NCI-H345 (cell line): ENCODE measurements around the gene IVNS1ABP.
"Not testable (repeated sequence)": the region's sequence is repeated elsewhere in the genome, so short reads cannot be mapped to it uniquely, and the experiment has no call there.

Experiments used
- DNase-seq: peaks from one replicate; lab custom pipeline; 2025; lab: John Stamatoyannopoulos, UW

The IVNS1ABP gene

DNA sequence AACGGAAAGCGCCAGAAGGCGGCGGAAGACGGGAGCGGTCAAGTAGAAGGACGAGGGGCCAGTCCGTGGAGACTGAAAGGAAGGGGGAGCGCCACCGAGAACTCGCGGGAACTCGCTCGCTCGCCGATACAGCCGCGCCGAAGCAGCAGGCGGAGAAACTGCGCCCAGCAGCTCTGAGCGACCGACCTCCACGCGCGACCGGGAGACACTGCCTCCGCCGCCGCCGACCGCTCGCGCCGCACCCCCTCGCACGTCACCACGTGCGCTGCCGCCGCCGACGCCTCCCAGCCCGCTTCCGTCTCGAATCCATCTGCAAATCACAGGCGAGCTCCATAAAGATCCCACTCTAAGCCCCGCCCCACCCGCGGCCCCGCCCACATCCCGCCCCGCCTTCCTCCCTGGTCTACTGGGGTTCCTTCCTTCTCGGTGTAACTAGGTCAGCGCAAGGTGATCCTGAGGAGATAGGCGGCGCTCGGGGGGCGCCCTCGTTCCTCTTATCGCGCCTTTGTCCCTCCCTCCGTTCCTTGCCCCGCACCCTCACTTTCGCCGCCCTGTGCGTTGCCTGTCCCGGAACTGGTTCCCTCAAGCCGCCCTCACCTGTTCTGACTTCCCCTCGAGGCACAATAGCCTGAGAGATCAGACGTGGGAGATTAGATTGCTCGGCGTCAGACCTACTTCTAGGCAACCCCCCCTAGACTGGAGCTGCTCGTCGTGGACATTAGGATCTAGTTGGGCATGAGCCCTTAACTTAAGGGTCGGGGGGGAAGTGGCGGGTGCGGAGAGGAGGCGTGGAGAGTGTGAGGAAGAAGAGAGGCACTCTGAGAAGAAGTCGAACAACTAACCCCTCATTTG, at the start of gene IVNS1ABP:
Gene IVNS1ABP, minus strand, starts transcription at position 210 of the 852 bp plus-strand sequence. CDS start 7,750 bp downstream, outside the sequence.
- peak; percentile 95 for DNase-seq

GRCh38 chr1:185365951-185366350, 48.9 kb upstream of the IVNS1ABP start:
- no peak for DNase-seq

- DNase-seq, result not testable (repeated sequence)
Observed at GRCh38 chr1:185364528-185364927, 47.5 kb upstream of the IVNS1ABP start.

DNA sequence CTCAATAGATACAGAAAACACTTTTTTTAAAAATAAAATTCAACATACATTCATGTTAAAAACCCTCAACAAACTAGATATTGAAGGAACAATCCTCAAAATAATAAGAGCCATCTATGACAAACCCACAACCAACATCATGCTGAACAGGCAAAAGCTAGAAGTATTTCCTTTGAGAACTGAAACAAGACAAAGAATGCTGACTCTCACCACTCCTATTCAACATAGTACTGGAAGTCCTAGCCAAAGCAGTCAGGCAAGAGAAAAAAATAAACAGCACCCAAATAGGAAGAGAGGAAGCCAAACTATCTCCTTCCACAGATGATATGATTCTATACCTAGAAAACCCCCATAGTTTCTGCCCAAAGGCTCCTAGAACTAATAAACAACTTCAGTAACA, 46.2 kb upstream of the IVNS1ABP start:
- DNase-seq, result no peak

- no peak for DNase-seq
Observed at GRCh38 chr1:185360714-185361113, 43.7 kb upstream of the IVNS1ABP start.

GRCh38 chr1:185358957-185359356, 41.9 kb upstream of the IVNS1ABP start:
- DNase-seq, result no peak

DNA sequence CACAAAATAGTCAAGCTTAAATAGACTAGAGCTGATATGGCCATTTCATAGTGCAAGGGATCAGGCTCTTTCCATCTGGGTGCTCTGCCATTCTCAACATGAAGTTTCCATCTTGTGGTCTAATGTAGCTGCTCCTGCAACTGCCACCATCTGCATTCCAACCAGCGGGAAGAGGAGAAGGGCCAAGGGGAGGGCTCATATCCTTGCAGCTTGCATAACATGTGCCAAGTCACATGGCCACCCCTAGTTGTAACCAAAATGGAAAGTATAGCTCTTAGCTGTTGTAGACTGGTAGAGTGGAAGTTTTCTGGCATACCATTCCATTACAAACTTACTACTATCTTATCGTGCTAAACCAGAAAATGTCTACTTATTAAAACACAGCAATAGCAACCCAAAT, 38.9 kb upstream of the IVNS1ABP start:
- DNase-seq, result no peak

GRCh38 chr1:185353124-185353523, 36.1 kb upstream of the IVNS1ABP start:
- DNase-seq, result no peak

GRCh38 chr1:185351734-185352466, 34.9 kb upstream of the IVNS1ABP start:
- no peak for DNase-seq

DNA sequence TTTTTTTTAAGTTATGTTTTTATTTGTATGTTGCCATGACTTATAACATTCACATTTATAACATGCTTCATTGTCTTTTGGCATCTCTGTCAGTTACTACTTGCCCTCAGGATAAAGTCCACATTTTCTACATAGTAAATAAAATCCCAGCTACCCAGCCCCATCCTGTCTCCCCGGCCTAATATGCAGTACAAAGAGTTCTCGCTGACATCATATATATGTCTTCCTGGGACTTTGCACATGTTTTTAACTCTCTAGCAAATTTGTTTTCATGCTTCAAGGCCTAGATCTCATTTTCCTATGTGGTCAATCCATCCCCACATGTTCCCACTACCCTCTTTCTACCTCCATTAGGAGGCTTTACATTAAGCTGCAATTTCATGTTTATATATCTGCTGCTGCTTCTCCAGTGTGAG, 33.0 kb upstream of the IVNS1ABP start:
- DNase-seq, result no peak

- DNase-seq, result no peak
Observed at GRCh38 chr1:185349556-185349955, 32.5 kb upstream of the IVNS1ABP start.

DNA sequence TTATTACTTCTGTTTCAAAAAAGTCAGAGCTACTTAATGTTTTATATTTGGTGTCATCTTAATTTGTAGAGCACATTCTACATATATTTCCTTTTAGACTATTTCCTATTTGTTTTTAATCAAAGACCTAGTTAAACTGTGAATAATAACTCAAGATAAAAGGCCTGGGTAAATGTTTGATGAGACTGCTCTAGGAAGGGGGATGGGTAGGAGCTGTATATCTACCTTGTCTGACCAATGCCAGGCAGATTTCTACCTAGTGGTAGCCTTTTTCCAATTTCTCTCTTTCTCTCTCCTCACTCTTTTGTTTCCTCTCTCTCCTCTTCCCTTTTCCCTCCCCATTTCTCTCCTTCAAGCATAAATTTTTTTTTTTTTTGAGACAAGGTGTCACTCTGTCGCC, 31.9 kb upstream of the IVNS1ABP start:
- no peak for DNase-seq

DNA sequence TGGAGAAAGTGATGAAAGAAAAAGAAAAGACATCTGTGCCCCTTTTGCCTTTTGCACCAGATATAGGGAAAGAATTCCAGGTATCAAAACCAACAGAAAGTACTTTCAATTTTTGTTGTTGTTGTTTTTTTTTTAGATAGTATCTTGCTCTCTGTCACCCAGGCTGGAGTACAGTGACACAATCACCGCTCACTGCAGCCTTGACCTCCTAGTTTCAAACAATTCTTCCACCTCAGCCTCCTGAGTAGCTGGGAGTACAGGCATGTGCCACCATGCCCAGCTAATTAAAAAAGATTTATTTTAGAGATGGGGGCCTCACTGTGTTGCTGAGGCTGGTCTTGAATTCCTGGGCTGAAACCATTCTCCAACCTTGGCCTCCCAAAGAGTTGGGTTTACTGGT, 31.3 kb upstream of the IVNS1ABP start:
- no peak for DNase-seq

GRCh38 chr1:185345913-185346720, 29.1 kb upstream of the IVNS1ABP start:
- DNase-seq, result no peak

GRCh38 chr1:185343306-185343705, 26.3 kb upstream of the IVNS1ABP start:
- DNase-seq, result no peak

- no peak for DNase-seq
Observed at GRCh38 chr1:185342672-185343259, 25.7 kb upstream of the IVNS1ABP start.

- DNase-seq, result no peak
Observed at GRCh38 chr1:185342017-185342416, 25.0 kb upstream of the IVNS1ABP start.

- no peak for DNase-seq
Observed at GRCh38 chr1:185341196-185341781, 24.2 kb upstream of the IVNS1ABP start.

DNA sequence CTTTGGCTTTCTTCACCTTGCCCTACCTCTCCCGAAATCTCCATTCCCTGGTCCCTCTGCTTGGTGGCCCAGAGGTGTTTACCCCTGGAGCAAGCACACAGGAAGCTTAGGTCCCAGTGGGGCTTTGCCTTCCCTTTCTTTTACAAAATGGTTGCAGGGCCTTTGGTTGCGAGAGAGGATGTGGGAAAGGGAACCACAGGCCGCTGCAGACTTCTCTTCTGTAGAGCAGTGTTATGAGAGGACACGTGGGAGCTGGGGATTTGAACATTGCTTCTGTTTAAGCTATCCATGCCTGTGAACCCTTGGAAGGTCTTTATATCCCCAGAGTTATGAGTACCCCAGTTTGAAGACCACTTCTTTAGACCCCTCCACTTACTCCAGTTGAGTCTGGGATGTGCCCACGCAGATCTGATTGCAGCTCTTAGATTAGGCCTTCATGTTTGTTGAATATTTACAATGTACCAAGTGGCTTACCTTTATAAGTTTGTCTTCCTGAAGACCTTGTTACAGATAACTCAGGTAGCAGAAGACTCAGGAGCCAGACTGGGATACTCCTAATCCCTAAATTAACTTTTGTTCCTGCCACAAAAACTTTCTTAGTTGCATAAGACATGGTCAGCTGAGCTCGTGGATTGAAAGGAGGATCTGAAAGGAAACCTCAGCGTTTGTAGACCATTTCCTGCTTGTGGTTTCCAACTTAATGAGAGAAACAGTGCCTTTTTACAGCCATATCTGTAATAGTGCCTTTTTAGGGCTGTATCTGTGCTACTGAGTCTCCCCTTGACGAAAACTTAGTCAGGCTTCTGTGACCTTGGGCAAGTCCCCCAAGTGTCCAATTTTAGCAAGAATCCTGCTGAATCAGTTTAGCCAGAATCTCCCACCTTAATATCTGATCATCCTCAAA, 21.9 kb upstream of the IVNS1ABP start:
- no peak for DNase-seq

- DNase-seq, result no peak
Observed at GRCh38 chr1:185337246-185337645, 20.2 kb upstream of the IVNS1ABP start.

DNA sequence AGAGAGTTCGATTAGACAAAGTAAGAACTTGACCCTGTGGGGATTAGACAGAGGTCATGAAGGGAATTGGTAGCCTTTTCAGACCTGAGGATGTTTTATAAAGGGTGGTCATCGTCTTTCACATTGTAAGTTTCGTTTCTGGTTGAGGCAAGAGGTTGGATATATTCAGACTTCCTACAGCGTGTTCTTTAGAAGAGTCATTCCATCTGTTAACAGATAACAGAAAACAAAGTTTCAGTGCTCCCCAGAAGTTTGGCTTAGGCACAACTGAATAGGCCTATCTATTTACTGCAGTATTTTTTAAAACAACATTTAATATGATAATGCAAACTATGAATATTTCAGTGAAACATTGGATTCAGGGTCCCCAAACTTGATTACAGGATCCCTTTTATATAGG, 17.1 kb upstream of the IVNS1ABP start:
- DNase-seq, result no peak
